GM12878 (cell line): ENCODE results near the gene FNIP1. TPM values are rescaled to one million over a fixed set of nuclear protein-coding genes. Genes with fewer than 3 reads are reported as not detected.

Source experiments
- CBX3 ChIP-seq: fragments of 200-600 bp; sonication (generic); IDR thresholded peaks from 2 replicates; pipeline ENCODE4 v1.6.1; 2016; ENCODE audit warnings: low read depth, borderline replicate concordance
- CEBPB ChIP-seq, 2 experiments: fragments of 150-350 bp in 1 of 2; IDR thresholded peaks; 2 replicates each; pipeline ENCODE4 v1.6.1; 2012 to 2014; ENCODE audit warnings: low read depth in 2 of 2, low read length in 2 of 2, borderline replicate concordance in 1 of 2, inconsistent platforms in 1 of 2
- CHD4 ChIP-seq: fragments of 200-600 bp; sonication (generic); IDR thresholded peaks from 2 replicates; pipeline ENCODE4 v1.6.1; 2016; ENCODE audit warnings: mild to moderate bottlenecking
- CREB1 ChIP-seq: IDR thresholded peaks from 2 replicates; pipeline ENCODE4 v1.6.1; 2012; ENCODE audit warnings: low read depth, mild to moderate bottlenecking, inconsistent platforms
- JUND ChIP-seq: IDR thresholded peaks from 2 replicates; pipeline ENCODE4 v1.6.1; 2012; ENCODE audit warnings: low read depth, mild to moderate bottlenecking, low read length, improper control_type of control experiment, moderate library complexity
- MTA3 ChIP-seq: IDR thresholded peaks from 2 replicates; pipeline ENCODE4 v1.6.1; 2012; ENCODE audit warnings: low read length, inconsistent platforms, borderline replicate concordance
- MYB ChIP-seq: fragments of 150-350 bp; IDR thresholded peaks from 2 replicates; pipeline ENCODE4 v1.6.1; 2014; ENCODE audit warnings: mild to moderate bottlenecking, low read depth, low read length, borderline replicate concordance
- NBN ChIP-seq: fragments of 450-650 bp; IDR thresholded peaks from 2 replicates; pipeline ENCODE4 v1.6.1; 2016
- NFYB ChIP-seq: IDR thresholded peaks from 2 replicates; pipeline ENCODE4 v1.6.1; 2011; ENCODE audit warnings: low read depth, mild to moderate bottlenecking, low read length, improper control_type of control experiment, moderate library complexity; ENCODE audit not compliant: insufficient read depth
- NR2C1 ChIP-seq: fragments of 450-650 bp; IDR thresholded peaks from 2 replicates; pipeline ENCODE4 v1.6.1; 2017; ENCODE audit warnings: antibody characterized with exemption, mild to moderate bottlenecking, moderate library complexity
- NR2C2 ChIP-seq: IDR thresholded peaks from 2 replicates; pipeline ENCODE4 v1.6.1; 2011; ENCODE audit warnings: borderline replicate concordance, low read depth; ENCODE audit not compliant: control insufficient read depth, insufficient read length
- NR2F1 ChIP-seq: fragments of 450-650 bp; conservative IDR thresholded peaks from 2 replicates; pipeline ENCODE4 v1.6.1; 2017; ENCODE audit warnings: mild to moderate bottlenecking
- NRF1 ChIP-seq: conservative IDR thresholded peaks from 2 replicates; pipeline ENCODE4 v1.6.1; 2011; ENCODE audit warnings: mild to moderate bottlenecking, low read depth, low read length, improper control_type of control experiment
- PAX8 ChIP-seq: fragments of 450-650 bp; IDR thresholded peaks from 2 replicates; pipeline ENCODE4 v1.6.1; 2017; ENCODE audit warnings: mild to moderate bottlenecking, moderate library complexity
- RB1 ChIP-seq: fragments of 450-650 bp; formaldehyde crosslinking; IDR thresholded peaks from 2 replicates; pipeline ENCODE4 v1.6.1; 2017; ENCODE audit warnings: mild to moderate bottlenecking, borderline replicate concordance
- SUZ12 ChIP-seq: fragments of 200-600 bp; sonication (generic); IDR thresholded peaks from one replicate; pipeline ENCODE4 v1.6.1; 2018; ENCODE audit warnings: antibody characterized with exemption, mild to moderate bottlenecking; ENCODE audit not compliant: unreplicated experiment
- TBL1XR1 ChIP-seq: IDR thresholded peaks from 2 replicates; pipeline ENCODE4 v1.6.1; 2012; ENCODE audit warnings: low read depth, low read length, improper control_type of control experiment
- ZBED1 ChIP-seq: IDR thresholded peaks from 2 replicates; pipeline ENCODE4 v1.6.1; 2016; ENCODE audit warnings: borderline replicate concordance
- ZNF217 ChIP-seq: fragments of 450-650 bp; IDR thresholded peaks from 2 replicates; pipeline ENCODE4 v1.6.1; 2017; ENCODE audit warnings: antibody characterized with exemption, mild to moderate bottlenecking
- ZNF24 ChIP-seq: fragments of 450-650 bp; IDR thresholded peaks from 2 replicates; pipeline ENCODE4 v1.6.1; 2017; ENCODE audit warnings: antibody characterized with exemption, mild to moderate bottlenecking
- ZNF274 ChIP-seq: IDR thresholded peaks from one replicate; pipeline ENCODE4 v1.8.0; 2011; ENCODE audit not compliant: insufficient read length, insufficient read depth
- ZSCAN29 ChIP-seq: fragments of 450-650 bp; IDR thresholded peaks from 2 replicates; pipeline ENCODE4 v1.6.1; 2017; ENCODE audit warnings: mild to moderate bottlenecking, moderate library complexity
- polyA plus RNA-seq, 11 experiments: library from polyadenylated mRNA; depleted of rRNA in 4 of 11; unstranded in 6 of 11; stranded (reverse) in 5 of 11; fragments of >200 nt; fragmentation: Nextera tagmentation in 4 of 11; fragmentation: Illumina TruSeq in 1 of 11; extraction: Ambion mirVana in 4 of 11; extraction: Trizol in 1 of 11; gene quantifications; 1 replicate in 1 of 11; 2 replicates in 10 of 11; pipeline versions ENCODE4 v1.2.1 to v1.2.3, GENCODE V29; 2011 to 2016; ENCODE audit warnings: inconsistent platforms in 2 of 11, missing spikeins in 2 of 11, low read depth in 1 of 11
- total RNA-seq, 4 experiments: library from RNA; depleted of rRNA in 3 of 4; stranded (reverse); fragments of >200 nt in 3 of 4; fragmentation: Illumina TruSeq in 1 of 4; extraction: Trizol in 1 of 4; gene quantifications; 2 replicates each; pipeline versions ENCODE4 v1.2.1 to v1.2.3, GENCODE V29; 2013 to 2021
- TF ChIP-seq, protein P1 (sequence below): fragments of 450-650 bp; IDR thresholded peaks from 2 replicates; pipeline ENCODE4 v1.6.1; 2014; ENCODE audit warnings: mild to moderate bottlenecking
- TF ChIP-seq, protein P2 (sequence below): IDR thresholded peaks from 2 replicates; pipeline ENCODE4 v1.6.1; 2011; ENCODE audit warnings: mild to moderate bottlenecking, low read depth, low read length, moderate library complexity; ENCODE audit not compliant: insufficient replicate concordance
- TF ChIP-seq, protein P3 (sequence below): IDR thresholded peaks from 2 replicates; pipeline ENCODE4 v1.6.1; 2011; ENCODE audit warnings: low read depth, low read length, improper control_type of control experiment, borderline replicate concordance

FNIP1 gene
- total and polyA plus RNA-seq, 10 of the 15 experiments (the other 5 are each of a cell fraction or from before 2014, with no cell fraction given), result 4.3 to 18.0 (median 14.0) TPM

GRCh38 chr5:131796793-131797693, at the start of gene FNIP1 (continued):
- TF ChIP-seq, protein P1, sequence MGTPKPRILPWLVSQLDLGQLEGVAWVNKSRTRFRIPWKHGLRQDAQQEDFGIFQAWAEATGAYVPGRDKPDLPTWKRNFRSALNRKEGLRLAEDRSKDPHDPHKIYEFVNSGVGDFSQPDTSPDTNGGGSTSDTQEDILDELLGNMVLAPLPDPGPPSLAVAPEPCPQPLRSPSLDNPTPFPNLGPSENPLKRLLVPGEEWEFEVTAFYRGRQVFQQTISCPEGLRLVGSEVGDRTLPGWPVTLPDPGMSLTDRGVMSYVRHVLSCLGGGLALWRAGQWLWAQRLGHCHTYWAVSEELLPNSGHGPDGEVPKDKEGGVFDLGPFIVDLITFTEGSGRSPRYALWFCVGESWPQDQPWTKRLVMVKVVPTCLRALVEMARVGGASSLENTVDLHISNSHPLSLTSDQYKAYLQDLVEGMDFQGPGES, result no peak
- TF ChIP-seq MYB (peak; percentile 83; the same call in 1 of the 2 replicates), ZNF24 (no peak), NFYB (peak; percentile 75; the same call in 1 of the 2 replicates), PAX8 (no peak), ZNF274 (no peak), CHD4 (no peak), CEBPB (IDR thresholded peaks at IDR 0.05; ENCODE audit: borderline replicate concordance in 1 of 2, low read depth in 2 of 2, low read length in 2 of 2) (no peak), SUZ12 (no peak), ZSCAN29 (no peak), CBX3 (no peak), RB1 (peak; percentile 37; the same call in 1 of the 2 replicates), ZNF217 (no peak), NR2C1 (peak; percentile 77), NBN (peak; percentile 63; the same call in 1 of the 2 replicates), NR2C2 (no peak), NRF1 (no peak), CREB1 (peak; percentile 80), ZBED1 (no peak), NR2F1 (peak; percentile 73; the same call in 1 of the 2 replicates), TBL1XR1 (no peak; the same call in 1 of the 2 replicates), MTA3 (no peak), JUND (0 out of 2 replicates have a peak, but pooled peaks have one; percentile 46)
- TF ChIP-seq, protein P2, sequence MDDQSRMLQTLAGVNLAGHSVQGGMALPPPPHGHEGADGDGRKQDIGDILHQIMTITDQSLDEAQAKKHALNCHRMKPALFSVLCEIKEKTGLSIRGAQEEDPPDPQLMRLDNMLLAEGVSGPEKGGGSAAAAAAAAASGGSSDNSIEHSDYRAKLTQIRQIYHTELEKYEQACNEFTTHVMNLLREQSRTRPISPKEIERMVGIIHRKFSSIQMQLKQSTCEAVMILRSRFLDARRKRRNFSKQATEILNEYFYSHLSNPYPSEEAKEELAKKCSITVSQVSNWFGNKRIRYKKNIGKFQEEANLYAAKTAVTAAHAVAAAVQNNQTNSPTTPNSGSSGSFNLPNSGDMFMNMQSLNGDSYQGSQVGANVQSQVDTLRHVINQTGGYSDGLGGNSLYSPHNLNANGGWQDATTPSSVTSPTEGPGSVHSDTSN, result no peak
- TF ChIP-seq, protein P3, sequence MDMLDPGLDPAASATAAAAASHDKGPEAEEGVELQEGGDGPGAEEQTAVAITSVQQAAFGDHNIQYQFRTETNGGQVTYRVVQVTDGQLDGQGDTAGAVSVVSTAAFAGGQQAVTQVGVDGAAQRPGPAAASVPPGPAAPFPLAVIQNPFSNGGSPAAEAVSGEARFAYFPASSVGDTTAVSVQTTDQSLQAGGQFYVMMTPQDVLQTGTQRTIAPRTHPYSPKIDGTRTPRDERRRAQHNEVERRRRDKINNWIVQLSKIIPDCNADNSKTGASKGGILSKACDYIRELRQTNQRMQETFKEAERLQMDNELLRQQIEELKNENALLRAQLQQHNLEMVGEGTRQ, result peak; percentile 96
